Left ventricle myocardium superior (tissue), 1 donor: ENCODE results near the gene FAM98B. TPM values are rescaled to one million over a fixed set of nuclear protein-coding genes. Genes with fewer than 3 reads are reported as not detected.
"Not testable (repeated sequence)": the region's sequence is repeated elsewhere in the genome, so short reads cannot be mapped to it uniquely, and the experiment has no call there.

ENCODE experiments used
- ATAC-seq: fragments of 200-7000 bp; cut with Tn5 transposase; one replicate; pipeline ENCODE4 v1.9.1; 2020; ENCODE audit warnings: mild to moderate bottlenecking, moderate library complexity
- DNase-seq: peaks from one replicate; pipeline ENCODE4 v3.0.0-alpha.2; 2020
- intact Hi-C: fragments of 100-400 bp; cut with micrococcal nuclease; formaldehyde crosslinking; loops from one replicate; pipeline ENCODE4 v1.11.0; 2022
- long read RNA-seq: library from polyadenylated mRNA; unstranded; transcript quantifications from one replicate; pipeline ENCODE4 v2.0.0, GENCODE V29; 2021
- total RNA-seq: library from RNA; stranded (reverse); fragmentation: NEBNext Ultra II Directional; extraction: Animal tissue kit (Norgen Biotek cat#: 25700); gene quantifications from one replicate; pipeline ENCODE4 v1.2.1, GENCODE V29; 2021
- donor health status: DM: no; HTN: yes; CAD: no; lungs with severe emphysema.

FAM98B gene
- 15.2 TPM for total RNA-seq
- long read RNA-seq: 0 reads

DNA sequence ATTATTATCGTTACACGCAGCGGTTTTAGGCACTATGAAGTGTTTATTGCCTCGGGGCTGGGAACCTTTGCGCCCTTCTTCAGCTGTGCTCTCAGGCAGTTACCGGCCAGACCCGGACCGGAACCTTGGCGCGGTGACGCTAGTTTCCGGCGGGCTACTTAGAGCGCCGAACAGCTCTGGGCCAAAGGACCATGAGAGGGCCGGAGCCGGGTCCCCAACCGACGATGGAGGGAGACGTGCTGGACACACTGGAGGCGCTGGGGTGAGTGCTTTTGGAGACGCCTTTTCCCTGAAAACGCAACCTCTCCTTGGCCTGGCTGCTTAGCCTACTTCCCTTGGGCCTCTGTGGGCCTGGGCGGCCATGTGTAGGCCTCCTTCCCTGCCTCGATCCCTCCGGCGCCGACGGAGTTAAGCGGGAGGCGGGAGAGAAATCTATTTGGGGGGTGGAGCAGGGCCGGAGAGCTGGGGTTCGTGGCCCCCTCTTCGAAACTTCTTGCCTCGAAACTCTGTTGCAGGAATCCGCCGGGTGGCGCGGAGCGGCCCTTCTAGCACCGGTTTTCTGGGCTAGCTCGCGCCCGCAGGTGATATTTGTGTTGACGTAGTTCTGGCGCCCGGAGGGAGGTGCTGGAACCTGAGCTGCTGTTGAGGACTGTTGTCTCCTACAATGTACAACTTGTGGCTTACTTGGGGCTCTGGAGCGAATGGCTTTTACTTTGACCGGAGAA is at the start of gene FAM98B:
Gene FAM98B (plus strand): TSS at position 157 of the 725 bp plus-strand sequence. CDS start 35 bp downstream, at position 192.
- peak; percentile 91 for DNase-seq
- ATAC-seq: peak; percentile 99
- intact Hi-C loops: no loop called here

DNA sequence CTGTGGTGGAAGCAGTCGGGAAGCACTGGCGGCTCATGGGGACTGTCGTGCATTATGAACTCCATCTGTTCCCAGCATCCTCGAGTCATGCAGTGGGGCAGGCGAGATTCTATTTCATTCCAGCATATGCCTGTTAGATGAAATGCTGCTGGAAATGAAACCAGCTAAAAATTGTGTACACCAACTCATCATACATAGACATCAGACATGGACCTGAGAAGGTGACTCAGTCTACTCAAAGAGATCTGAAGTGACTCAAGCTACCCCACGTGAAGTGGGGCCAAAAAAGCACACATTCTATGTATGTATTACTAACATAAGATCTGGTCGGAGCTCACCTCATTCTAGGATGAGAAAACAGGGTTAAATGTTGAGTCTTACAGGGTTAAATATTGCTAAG is 47.5 kb upstream of the FAM98B start:
- DNase-seq (no peak), ATAC-seq (peak; percentile 38)
- intact Hi-C loops: no loop called here

DNA sequence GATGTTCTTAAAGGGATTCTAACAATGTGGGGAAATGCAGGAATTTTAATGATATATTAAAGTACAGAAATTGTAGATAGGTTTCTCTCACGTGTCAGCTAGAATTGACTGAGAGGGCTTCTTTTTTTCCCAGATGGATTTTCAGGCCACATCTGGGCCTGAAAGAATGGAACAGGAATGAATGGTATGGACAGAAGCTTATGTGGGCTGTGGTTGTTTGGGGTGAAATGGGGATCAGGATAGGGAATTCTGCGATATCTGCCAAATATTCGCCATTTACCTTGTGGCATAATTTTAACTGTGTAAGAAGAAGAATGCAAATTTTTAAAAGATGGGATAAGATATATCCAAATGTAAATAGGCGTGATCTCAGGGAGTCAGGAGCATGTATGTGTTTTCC is 45.4 kb upstream of the FAM98B start:
- no peak for ATAC-seq
- DNase-seq: no peak
- intact Hi-C loops: no loop called here

DNA sequence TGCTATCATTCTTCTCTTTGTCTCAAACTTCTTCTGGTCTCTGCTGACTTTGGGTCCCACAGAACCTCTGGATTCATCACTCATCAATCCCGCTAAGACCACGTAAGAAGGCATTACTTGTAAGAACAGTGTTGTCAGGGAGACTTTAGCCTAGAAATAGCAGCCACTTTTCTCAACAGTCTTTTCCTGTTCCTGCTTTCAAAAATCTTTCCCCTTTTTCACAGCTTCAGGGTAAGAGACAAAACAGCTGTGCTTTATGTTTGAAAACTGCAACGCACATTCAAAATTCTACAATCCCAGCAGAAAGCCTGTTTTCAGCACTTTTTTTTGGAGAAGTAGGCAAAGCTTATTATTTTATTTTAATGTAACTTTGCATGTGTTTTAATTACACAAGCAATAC is 42.0 kb upstream of the FAM98B start:
- ATAC-seq (peak; percentile 61), DNase-seq (no peak)
- intact Hi-C loops: no loop called here

DNA sequence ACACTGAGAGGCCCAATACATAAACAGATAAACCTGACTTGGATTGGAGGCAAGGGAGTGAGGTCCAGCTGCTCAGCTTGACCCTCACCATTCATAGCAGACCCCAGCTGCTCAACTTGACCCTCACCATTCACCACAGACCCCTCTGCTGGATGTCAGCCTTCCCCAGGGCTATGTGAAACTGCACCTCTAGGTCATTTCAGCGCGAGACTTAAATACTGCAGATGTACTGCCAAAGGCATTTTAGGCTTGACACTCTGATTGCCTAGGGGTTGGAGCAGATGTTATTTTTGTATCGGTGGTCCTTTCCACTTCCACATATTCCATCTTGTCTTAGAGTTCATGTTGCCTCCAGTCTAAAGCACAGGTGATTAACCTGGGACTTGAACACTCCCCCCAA is 41.5 kb upstream of the FAM98B start:
- no peak for ATAC-seq

DNA sequence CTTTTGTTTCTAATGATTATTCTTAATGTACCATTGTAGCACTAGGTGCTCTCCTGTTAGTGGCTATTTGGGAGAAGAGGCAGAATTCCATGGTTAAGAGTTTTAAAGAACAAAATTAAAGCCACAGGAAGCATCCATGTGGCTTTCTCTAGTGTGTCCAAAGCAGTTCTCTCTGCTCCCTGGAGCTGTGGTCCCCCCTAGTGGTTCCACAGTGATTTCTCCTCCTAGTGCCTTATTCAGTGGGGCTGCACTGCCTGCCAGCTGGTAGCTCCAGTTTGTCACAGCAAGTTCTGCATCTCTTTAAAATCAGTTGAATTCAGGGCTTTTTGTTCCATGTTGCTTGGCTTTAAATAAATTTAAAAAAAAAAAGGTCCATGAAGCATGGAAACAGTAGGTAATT is 39.6 kb upstream of the FAM98B start:
- ATAC-seq: peak; percentile 94
- intact Hi-C loops: no loop called here
- peak; percentile 47 for DNase-seq

More for the DNA sequence above, 41.5 kb upstream of the FAM98B start:
- DNase-seq: no peak
- intact Hi-C loops: no loop called here

DNA sequence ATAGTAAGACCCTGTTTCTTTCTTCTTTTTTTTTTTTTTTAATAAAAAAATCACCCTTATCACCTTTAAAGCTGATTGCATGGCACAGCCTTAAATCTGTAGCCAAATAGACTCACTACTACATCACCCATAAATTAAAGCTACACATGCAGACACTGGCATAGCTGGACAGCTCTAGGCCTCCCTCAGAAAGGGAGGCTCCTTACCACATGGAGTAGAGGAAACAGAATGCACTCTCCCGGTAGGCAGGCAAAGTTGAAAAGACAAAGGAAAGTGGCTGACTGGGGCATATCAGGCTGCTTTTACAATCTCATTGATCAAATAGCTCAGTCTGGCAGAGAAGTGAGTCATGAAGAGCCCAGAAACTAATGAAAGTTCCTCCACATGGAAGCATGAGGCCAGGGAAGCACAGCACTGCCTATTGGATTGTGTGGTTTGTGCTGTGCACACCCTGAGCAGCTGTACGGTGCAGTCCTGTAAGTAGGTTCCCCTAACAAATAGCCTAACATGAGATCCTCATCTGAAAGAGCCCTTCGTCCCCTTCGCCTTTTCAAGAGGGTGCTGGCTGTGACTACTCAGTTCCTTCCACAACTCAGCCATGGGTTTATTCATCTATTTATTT is 32.7 kb upstream of the FAM98B start:
- DNase-seq (no peak), ATAC-seq (no peak)
- intact Hi-C loops: no loop called here

DNA sequence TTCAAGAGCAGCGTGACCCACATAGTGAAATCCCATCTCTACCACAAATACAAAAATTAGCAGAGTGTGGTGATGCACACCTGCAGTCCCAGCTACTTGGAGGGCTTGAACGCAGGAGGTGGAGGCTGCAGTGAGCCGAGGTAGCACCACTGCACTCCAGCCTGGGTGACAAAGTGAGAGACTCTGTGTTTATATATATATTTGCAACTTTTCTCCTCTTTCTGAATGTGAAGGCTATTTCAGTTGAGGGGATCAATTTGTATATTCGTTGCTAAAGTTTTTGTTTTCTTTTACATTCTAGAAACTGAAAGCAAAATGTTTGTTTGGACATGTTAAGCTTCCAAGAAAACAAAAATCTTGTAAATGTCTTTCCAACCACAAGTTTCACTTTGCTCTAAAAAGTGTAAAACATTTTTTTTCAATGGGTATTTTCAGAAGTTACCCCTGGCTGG is 29.8 kb upstream of the FAM98B start:
- no peak for ATAC-seq
- no peak for DNase-seq
- intact Hi-C loops: no loop called here

DNA sequence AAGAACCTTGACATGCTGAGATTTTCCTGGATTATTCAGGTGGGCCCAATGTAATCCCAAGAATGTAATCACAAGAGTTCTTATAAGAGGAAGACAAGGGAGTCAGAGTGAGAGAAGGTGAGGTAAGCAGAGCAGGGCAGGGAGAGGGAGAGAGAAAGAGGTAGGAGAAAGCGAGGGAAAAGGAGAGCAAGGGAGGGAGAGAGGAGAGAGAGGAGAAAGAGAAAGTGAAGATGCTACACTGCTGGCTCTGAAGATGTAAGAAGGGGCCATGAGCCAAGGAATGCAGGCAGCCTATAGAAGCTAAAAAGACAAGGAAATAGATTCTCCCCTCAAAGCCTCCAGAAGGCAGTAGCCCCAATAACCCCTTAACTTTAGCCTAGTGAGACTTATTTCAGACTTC is 28.7 kb upstream of the FAM98B start:
- no peak for ATAC-seq
- intact Hi-C loops: no loop called here
- no peak for DNase-seq

DNA sequence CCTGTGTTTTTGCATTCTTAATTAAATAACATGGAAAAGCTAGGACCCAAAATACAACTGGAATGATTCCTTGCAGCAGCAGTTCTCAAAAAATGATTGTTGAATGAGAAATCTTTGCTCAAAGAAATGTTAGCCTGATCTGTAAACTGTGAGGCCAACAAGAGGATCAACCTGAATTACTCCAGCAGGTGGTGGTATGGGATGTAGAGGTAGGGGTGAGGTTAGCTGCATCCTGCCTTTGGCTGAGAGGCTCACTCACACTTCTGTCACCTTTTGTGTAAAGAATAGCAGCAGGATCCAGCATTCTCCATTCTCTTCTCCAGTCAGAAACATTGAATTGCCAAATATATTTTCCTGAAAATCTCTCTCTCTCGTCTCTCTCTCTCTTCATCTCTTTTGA is 26.5 kb upstream of the FAM98B start:
- DNase-seq: no peak
- intact Hi-C loops: no loop called here
- ATAC-seq: no peak

DNA sequence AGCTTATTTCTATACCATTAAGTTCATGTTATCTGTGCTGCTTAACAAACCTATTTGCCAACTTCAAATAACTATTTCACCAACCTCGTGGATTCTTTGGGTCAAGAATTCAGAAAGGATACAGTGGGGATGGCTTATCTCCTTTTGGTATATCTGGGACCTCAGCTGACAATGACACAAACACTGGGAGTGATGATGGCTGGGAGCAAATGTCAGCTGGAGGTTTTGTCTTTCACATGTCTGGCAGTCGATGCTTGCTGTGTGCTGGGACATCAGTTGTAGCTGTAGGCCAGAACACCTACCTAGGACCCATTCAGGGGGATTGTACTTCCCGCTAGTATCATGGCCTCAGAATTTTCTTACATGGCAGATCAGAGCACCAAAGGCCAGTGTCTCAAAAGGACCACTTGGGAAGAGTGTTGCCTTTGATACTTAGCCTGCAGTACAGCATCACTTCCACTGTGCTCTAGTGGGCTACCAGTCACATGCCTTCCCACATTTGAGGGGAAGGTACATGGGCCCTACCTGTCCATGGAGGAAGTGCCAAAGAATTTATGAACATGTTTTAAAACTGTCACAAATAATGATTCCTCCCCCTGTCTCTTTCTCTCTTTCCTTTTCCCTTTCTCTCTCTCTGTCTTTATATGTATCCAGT is 23.7 kb upstream of the FAM98B start:
- intact Hi-C loops: no loop called here
- DNase-seq: no peak
- no peak for ATAC-seq

DNA sequence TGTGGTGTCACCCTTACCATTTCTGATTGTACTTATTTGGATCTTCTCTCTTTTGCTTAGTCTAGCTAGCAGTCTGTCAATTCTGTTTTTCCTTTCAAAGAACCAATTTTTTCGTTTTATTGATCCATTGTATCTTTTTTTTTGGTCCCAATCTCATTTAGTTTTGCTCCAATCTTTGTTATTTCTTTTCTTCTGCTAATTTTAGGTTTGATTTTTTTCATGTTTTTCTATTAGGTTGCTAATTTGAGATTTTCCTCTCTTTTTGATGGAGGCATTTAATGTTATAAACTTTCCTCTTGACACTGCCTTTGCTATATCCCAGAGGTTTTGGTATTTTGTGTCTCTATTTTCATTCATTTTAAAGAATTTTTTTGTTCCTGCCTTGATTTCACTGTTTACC is 16.9 kb upstream of the FAM98B start:
- DNase-seq: no peak
- no peak for ATAC-seq
- intact Hi-C loops: no loop called here

DNA sequence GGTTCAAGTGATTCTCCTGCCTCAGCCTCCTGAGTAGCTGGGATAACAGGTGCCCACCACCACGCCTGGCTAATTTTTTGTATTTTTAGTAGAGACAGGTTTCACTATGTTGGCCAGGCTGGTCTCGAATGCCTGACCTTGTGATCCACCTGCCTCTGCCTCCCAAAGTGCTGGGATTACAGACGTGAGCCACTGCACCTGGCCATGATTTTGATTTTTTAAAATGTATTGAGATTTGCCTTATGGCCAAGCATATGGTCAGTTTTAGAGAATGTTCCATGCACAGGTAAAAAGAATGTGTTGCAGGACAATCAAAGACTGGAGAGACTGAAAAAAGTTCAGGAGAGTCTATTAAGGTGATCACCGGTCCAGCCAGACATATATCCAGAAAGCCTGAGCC is 16.3 kb upstream of the FAM98B start:
- DNase-seq, ATAC-seq, intact Hi-C loops: not testable (repeated sequence)

DNA sequence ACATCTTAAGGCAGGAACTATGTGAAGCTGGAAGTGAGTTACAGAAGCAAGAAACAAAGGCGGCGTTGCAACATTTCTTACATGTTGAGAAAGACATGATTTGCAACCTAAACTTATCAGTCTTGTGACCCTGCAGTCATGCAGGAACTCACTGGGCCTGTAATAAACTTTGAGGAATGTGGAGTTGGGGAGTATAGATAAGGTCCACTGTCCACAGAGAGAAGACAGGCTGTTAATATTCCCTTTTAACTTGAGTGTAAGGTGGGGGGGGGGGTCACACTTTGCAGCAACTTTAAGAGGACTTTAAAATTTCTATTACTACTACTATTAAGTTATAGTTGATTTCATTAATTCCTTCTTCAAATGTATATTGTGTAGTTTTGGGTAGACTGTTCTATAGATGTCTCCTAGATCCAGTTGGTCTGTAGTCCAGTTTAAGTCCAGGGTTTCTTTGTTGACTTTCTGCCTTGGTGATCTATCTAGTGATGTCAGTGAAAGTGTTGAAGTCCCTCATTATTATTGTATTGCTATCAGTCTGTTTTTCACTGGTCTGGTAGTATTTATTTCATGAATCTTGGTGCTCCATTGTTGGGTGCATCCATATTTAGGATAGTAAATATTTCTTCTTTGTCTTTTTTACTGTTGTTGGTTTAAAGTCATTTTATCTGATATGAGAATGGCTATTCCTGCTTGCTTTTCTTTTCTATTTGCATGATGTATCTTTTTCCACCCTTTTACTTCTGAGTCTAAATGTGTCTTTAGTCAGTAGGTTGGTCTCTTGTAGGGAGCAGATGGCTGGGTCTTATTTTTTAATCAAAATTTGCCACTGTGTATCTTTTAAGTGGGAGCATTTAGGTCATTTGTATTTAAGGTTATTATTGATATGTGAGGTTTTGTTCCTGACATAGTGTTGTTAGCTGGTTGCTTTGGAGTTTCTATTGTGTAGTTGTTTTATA is 15.6 kb upstream of the FAM98B start:
- ATAC-seq: no peak
- no peak for DNase-seq

DNA sequence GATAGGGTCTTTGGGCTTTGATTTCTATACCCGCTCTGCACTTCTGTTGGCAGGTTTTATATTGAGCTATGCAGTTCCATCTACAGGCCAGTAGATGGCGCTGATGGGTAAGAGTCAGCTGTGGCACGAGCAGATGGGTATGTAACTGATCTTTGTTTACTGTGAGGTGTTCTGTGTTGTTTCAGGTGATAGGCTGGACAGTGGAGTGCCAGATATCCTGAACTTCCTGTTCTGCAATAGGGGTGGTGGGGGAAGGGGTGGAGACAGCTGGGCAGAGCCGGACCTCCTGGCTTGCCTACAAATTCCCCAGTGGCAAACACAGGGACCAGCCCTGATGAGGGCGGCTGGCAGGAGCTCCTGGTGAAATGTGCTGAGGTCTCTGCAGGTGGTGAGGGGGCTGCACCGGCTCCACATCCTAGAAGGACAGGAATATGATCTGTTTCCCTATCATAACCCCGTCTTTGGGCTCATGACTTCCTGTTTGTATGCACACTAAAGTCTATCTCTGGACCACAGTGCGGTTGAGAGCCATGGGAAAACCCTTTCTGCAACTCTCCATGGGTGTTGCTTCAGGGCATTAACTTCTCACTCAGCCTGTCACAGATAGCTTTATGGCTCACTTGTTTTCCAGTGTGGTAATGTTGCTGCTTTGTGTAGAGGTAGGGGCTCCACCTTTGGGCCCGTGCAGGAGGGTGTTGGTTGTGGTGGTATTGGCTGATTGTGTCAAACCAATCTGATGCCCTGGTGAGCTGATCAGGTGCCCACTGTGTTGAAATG is 13.4 kb upstream of the FAM98B start:
- peak; percentile 81 for ATAC-seq
- intact Hi-C loops: no loop called here
- DNase-seq: no peak

More for the DNA sequence above, 15.6 kb upstream of the FAM98B start:
- intact Hi-C loops: no loop called here

DNA sequence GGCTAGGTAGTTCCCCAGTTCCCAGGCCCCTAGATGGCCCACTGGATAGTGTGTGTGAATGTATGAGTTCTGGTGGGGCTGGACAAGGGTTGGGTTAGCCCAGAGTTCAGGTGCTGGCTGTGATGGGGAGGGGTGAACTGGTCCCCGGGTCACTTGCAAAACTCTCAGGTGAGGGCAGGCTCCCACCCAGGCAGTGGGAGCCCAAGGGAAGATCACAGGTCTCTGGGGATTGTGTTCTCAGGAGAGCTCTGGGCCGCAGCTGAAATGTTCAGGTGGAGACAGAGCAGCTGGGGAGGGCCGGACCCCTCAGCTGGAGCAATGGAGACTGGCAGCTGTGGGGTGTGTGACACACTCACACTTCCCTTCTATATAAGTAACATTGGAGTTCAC is 12.8 kb upstream of the FAM98B start:
- intact Hi-C loops: no loop called here

DNA sequence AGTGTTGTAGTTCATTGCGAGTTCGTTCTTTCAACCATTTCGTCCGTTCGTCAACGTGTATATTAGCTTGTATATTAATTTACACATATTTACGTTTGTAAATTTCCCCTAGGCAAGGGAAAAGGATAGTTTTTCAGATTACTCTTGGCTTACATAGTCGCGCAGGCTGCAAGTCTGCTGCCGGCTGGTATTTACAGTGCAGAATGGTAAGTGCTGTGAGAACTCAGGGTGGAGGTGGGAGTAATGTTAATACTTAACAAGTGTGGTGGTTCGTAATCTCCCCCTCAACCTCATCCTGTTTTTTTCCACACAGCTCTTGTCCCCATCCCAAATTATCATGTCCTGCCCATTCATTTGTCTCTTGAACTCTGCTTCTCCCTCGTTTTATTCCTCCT is 766 bp downstream of the FAM98B start:
- no peak for DNase-seq
- peak; percentile 30 for ATAC-seq
- intact Hi-C loops: no loop called here

More for the DNA sequence above, 12.8 kb upstream of the FAM98B start:
- DNase-seq: no peak
- no peak for ATAC-seq

DNA sequence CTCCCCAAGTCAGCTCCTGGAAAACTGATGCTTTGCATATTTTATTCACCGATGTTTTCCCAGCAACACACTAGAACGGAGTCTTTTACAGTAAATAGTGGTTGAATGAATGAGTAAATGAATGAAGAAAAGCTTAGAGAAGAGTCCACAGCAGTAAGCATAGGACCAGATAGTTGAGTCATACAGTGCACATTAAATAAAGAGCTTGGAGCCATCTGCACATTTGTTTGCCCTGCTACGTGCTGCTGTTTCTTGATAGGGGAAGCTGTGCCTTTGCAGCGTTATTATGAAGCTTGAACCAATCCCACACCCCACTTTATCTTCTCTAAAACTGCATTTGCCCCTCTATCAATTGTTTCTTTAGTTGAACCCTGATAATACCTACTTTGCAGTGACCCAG is 1.2 kb downstream of the FAM98B start:
- DNase-seq (no peak), ATAC-seq (no peak)
- intact Hi-C loops: no loop called here

DNA sequence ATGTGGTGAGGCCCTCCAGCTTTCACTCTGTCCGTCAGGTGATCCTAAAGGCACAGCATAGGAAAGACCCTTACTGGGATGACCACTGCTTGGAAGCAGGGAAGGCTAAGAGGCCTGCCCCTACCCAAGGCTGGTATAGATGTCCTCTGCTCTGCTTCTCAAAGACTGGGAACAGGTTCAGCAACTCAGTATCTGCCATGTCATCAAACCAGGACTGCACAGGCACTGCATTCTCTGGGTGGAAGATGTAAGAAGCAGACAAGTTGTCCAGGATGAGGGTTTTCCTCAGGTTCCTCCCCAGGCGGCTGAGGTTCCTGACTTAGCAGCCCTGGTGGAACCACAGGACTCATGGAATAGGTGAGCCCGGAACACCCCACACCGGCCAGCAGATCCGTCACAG is 4.7 kb downstream of the FAM98B start:
- ATAC-seq (no peak), DNase-seq (no peak)
- intact Hi-C loops: no loop called here
